NT2/D1 (cell line): Measurements from ENCODE around the gene MAP1B.

Source experiments
- SUZ12 ChIP-seq: IDR thresholded peaks from 2 replicates; pipeline ENCODE4 v1.6.1; 2011; ENCODE audit not compliant: insufficient read length, insufficient read depth; ENCODE audit errors: extremely low read depth
- YY1 ChIP-seq: IDR thresholded peaks from 2 replicates; pipeline ENCODE4 v1.6.1; 2011; ENCODE audit not compliant: insufficient read length, insufficient read depth
- ZNF274 ChIP-seq: IDR thresholded peaks from 2 replicates; pipeline ENCODE4 v1.6.1; 2011; ENCODE audit warnings: mild to moderate bottlenecking, low read depth, low read length

DNA sequence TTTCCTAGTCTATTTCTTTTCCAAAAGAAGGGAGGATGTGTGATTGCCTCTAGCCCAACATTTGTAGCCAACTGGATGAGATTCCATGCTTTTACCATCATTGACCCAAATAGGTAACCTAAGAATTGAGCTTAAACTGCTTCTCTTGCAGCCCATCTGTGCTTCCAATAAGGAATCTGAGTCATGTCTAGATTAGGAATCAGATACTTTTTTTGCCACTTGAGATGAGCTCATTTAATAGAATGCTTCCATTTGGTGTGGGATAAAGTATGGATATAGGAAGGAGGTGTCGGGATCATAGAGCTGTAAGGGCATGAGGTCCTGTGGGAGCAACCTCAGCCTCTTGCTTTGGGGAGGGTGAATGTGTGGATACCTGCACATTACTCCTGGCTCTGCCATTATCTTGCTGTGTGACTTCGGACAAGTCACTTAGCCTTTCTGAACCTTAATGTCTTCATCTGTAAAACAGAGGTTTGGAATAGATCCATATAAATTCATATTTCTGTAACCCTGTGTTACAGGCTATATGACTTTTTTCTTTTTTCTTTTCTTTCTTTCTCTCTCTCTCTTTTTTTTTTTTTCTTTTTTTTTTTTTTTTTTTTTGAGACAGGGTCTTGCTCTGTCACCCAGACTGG lies 56.2 kb downstream of the MAP1B start:
- no peak for TF ChIP-seq ZNF274
- TF ChIP-seq SUZ12 = no peak
- TF ChIP-seq YY1 = no peak
